Subcutaneous adipose tissue (tissue), 4 donors: ENCODE measurements around the gene PBX1. TPM values are rescaled to one million over a fixed set of nuclear protein-coding genes. Genes with fewer than 3 reads are reported as not detected.

Experiments
- CTCF ChIP-seq: fragments of 450-650 bp; IDR thresholded peaks from one replicate; pipeline ENCODE4 v1.5.1; 2016; ENCODE audit warnings: low read depth, mild to moderate bottlenecking, control low read depth, antibody characterized with exemption, moderate library complexity
- total RNA-seq, 4 donors: library from RNA; depleted of rRNA; stranded (reverse); fragments of >200 nt; gene quantifications; one replicate each; pipeline ENCODE4 v1.1.0, GENCODE V29; 2016

The PBX1 gene
- total RNA-seq, 4 donors from 2014 or later: 36.5 to 61.1 (median 54.2) TPM

- TF ChIP-seq CTCF: no peak
These were observed 306.4 kb downstream of the PBX1 start for GRCh38 chr1:164865385-164865784.

GRCh38 chr1:164867590-164867989 lies 308.6 kb downstream of the PBX1 start:
- no peak for TF ChIP-seq CTCF

- TF ChIP-seq CTCF: no peak
These were observed 310.0 kb downstream of the PBX1 start for GRCh38 chr1:164868990-164869389.

GRCh38 chr1:164875518-164875917 lies 316.5 kb downstream of the PBX1 start:
- TF ChIP-seq CTCF: no peak

GRCh38 chr1:164876398-164877116 lies 317.6 kb downstream of the PBX1 start:
- no peak for TF ChIP-seq CTCF

- no peak for TF ChIP-seq CTCF
These were observed 321.2 kb downstream of the PBX1 start for GRCh38 chr1:164880199-164880598.

- no peak for TF ChIP-seq CTCF
These were observed 321.7 kb downstream of the PBX1 start for GRCh38 chr1:164880644-164881043.
